SH-SY5Y (cell line): ENCODE results near the gene GRM8.

Experiments used
- GATA2 ChIP-seq: IDR thresholded peaks from 2 replicates; pipeline ENCODE4 v1.6.1; 2011; ENCODE audit warnings: mild to moderate bottlenecking, low read depth, low read length
- GATA3 ChIP-seq: IDR thresholded peaks from 2 replicates; pipeline ENCODE4 v1.6.1; 2011; ENCODE audit warnings: low read depth, mild to moderate bottlenecking, low read length, moderate library complexity

- TF ChIP-seq GATA2, result no peak
- no peak for TF ChIP-seq GATA3
Observed at GRCh38 chr7:126690104-126690503, 562.6 kb downstream of the GRM8 start.
